Measurements from ENCODE around the gene GPC6. TPM values are rescaled to one million over a fixed set of nuclear protein-coding genes. Genes with fewer than 3 reads are reported as not detected.

Gene GPC6
- total RNA-seq, 6 donors from 2014 or later: 1.3 to 7.3 (median 3.4) TPM

DNA sequence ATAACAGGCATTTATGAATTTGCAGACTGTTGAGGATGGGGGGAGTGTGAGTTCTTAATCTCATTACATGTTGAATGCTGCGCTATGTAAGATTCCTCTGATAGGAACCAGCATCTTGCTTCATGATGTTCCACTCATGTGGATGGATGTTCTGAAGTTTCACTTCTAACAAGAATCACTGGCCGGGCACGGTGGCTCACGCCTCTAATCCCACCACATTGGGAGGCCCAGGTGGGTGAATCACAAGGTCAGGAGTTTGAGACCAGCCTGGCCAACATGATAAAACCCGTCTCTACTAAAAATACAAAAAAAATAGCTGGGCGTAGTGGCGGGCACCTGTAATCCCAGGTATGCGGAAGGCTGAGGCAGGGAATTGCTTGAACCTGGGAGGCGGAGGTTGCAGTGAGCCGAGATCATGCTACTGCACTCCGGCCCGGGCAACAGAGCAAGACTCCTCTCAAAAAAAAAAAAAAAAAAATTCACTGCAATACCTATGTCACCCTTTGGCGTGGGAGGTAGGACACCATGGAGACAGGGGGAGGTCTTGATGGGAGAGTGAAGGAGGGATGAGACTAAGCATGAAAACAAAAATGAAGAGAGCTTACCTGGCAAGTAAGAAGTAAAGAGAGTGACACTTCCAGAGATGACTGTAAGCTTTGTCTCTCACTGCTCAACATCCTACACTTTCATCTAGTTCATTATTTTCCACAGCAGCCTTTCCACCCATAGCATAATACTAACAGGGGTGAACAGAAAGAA is 1119.8 kb downstream of the GPC6 start:
- WGBS, 2 donors: 95% methylated on average over 13 of the region's 13 CpGs
- no peaks in the 10 kb centered on the region for H3K36me3 ChIP-seq
- no peaks in the 10 kb centered on the region for H3K4me1 ChIP-seq
- DNase-seq (no peak), ATAC-seq (ENCODE audit: low FRiP score in 2 of 2) (no peak)
- no peak overlapping the region for H3K4me3 ChIP-seq
- H3K9me3 ChIP-seq: no peaks in the 10 kb centered on the region
- no peak overlapping the region for H3K27ac ChIP-seq
- H3K27me3 ChIP-seq: no peaks in the 10 kb centered on the region
- TF ChIP-seq POLR2AphosphoS5 (IDR thresholded peaks at IDR 0.05) (no peak), POLR2A (IDR thresholded peaks at IDR 0.05) (no peak), EP300 (IDR thresholded peaks at IDR 0.05) (no peak)
- TF ChIP-seq, protein P1, sequence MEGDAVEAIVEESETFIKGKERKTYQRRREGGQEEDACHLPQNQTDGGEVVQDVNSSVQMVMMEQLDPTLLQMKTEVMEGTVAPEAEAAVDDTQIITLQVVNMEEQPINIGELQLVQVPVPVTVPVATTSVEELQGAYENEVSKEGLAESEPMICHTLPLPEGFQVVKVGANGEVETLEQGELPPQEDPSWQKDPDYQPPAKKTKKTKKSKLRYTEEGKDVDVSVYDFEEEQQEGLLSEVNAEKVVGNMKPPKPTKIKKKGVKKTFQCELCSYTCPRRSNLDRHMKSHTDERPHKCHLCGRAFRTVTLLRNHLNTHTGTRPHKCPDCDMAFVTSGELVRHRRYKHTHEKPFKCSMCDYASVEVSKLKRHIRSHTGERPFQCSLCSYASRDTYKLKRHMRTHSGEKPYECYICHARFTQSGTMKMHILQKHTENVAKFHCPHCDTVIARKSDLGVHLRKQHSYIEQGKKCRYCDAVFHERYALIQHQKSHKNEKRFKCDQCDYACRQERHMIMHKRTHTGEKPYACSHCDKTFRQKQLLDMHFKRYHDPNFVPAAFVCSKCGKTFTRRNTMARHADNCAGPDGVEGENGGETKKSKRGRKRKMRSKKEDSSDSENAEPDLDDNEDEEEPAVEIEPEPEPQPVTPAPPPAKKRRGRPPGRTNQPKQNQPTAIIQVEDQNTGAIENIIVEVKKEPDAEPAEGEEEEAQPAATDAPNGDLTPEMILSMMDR (IDR thresholded peaks at IDR 0.05): no peak

DNA sequence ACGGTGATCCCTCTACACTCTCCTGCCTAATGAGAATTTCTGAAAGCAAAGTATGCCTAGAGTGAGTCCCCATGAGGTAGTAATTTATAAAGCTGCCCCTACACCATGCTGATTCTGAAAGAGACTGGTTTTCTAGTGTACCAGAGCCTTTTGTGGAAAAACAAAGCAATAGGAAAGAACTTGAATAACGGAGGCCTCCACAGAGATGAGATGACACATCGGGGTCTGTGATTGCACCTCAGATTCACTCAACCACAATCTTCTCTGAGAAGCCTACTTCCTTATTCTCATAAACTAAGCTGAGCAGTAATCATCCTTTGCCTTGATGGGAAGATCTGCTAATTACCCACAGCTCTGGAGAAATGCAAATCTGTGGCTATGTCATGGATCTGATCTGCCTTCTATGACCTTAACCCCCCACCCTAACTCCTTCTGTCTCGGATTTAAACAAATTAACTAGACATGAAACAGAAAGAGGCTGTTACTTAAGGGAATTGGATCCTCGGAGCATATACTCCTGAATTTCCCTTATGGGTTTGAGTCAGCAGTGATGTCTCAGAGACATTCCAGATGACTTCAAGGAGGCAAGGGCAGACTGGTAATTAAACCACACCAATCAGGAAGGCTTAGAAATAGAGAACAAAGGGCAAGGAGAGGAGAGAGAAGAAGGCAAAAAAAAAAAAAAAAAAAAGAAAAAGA is 1124.8 kb downstream of the GPC6 start:
- H3K27me3 ChIP-seq: no peaks in the 10 kb centered on the region
- ATAC-seq (ENCODE audit: low FRiP score in 2 of 2) (no peak), DNase-seq (no peak)
- H3K4me1 ChIP-seq: no peaks in the 10 kb centered on the region
- 71 to 74% methylated on average over 5 of the region's 5 CpGs for WGBS, 2 donors
- no peak overlapping the region for H3K27ac ChIP-seq
- H3K4me3 ChIP-seq: no peak overlapping the region
- H3K9me3 ChIP-seq: no peaks in the 10 kb centered on the region
- no peak for TF ChIP-seq POLR2AphosphoS5 (IDR thresholded peaks at IDR 0.05)
- no peaks in the 10 kb centered on the region for H3K36me3 ChIP-seq

DNA sequence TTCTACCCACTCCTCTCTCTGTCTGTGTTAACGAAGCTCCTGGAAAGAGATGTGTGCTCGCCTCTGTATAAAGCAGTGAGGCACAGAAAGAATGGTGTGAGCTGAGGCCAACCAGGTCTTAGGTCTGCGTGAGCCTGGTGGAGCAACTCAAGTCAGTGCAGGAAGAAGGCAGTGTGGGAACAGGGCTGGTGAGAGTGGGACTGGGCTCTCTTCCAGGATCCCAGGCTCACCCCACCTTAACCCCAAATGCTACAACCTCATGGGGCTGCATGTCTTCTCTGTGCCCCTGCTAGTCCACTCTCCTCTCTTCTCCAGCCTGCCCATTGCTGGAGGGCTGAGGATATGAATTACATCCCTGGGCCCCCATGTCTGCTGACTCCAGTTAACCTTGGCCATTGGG is 1125.5 kb downstream of the GPC6 start:
- TF ChIP-seq, protein P1 (IDR thresholded peaks at IDR 0.05): no peak
- TF ChIP-seq POLR2A (IDR thresholded peaks at IDR 0.05): no peak
- no peak for TF ChIP-seq POLR2AphosphoS5 (IDR thresholded peaks at IDR 0.05)

DNA sequence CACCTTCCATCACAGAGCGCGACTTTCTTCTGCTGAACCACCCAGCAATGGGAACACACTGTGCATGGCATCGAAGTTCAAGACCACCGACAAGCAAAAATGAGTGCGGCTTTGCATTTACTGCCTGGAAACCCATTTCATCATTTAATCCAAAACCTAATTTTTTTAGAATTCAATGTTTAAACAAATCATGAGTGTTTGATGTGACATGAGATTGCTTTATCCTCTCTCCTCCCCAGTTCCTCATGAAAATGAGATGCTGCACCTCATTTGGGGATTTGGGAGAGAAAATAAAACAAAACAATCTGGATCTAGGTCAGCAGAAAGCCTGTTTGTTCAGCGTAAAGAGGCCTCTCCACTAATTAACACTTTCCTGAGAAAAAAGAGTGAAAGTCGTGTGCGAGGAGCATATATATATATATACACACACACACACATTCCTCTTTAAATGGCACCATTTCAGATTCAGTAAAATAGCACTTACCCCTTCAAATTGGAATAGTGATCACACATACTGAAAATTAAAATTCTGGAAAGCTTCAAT is 1126.6 kb downstream of the GPC6 start:
- no peaks in the 10 kb centered on the region for H3K9me3 ChIP-seq
- no peaks in the 10 kb centered on the region for H3K36me3 ChIP-seq
- 80 to 84% methylated on average over 8 of the region's 8 CpGs for WGBS, 2 donors
- H3K27ac ChIP-seq: no peak overlapping the region
- no peaks in the 10 kb centered on the region for H3K27me3 ChIP-seq
- TF ChIP-seq POLR2A (IDR thresholded peaks at IDR 0.05) (no peak), EP300 (IDR thresholded peaks at IDR 0.05) (no peak), POLR2AphosphoS5 (IDR thresholded peaks at IDR 0.05) (no peak)
- TF ChIP-seq, protein P1 (IDR thresholded peaks at IDR 0.05): no peak
- H3K4me3 ChIP-seq: no peak overlapping the region
- ATAC-seq (ENCODE audit: low FRiP score in 2 of 2) (no peak), DNase-seq (no peak)
- no peaks in the 10 kb centered on the region for H3K4me1 ChIP-seq

More for the DNA sequence above, 1125.5 kb downstream of the GPC6 start:
- Histone ChIP-seq H3K27me3 (no peaks in the 10 kb centered on the region), H3K36me3 (no peaks in the 10 kb centered on the region), H3K4me1 (no peaks in the 10 kb centered on the region), H3K4me3 (no peak overlapping the region), H3K9me3 (no peaks in the 10 kb centered on the region), H3K27ac (no peak overlapping the region)
- DNase-seq (no peak), ATAC-seq (ENCODE audit: low FRiP score in 2 of 2) (peak in 1 of 2 donors; percentile 8)
- 85 to 89% methylated on average over 3 of the region's 3 CpGs for WGBS, 2 donors

GRCh38 chr13:94359875-94360274 is 1133.3 kb downstream of the GPC6 start:
- no peaks in the 10 kb centered on the region for H3K27me3 ChIP-seq
- no peak overlapping the region for H3K4me3 ChIP-seq
- H3K36me3 ChIP-seq: no peaks in the 10 kb centered on the region
- H3K27ac ChIP-seq: no peak overlapping the region
- no peak for DNase-seq
- TF ChIP-seq, protein P1 (IDR thresholded peaks at IDR 0.05): no peak
- no peak for TF ChIP-seq POLR2AphosphoS5 (IDR thresholded peaks at IDR 0.05)
- no peak for TF ChIP-seq EP300 (IDR thresholded peaks at IDR 0.05)
- TF ChIP-seq POLR2A (IDR thresholded peaks at IDR 0.05): no peak
- no peaks in the 10 kb centered on the region for H3K4me1 ChIP-seq
- H3K9me3 ChIP-seq: no peaks in the 10 kb centered on the region
- ATAC-seq (ENCODE audit: low FRiP score in 2 of 2): no peak
